Sigmoid colon (tissue), 7 donors: ENCODE results near the gene CTNND2. TPM values are rescaled to one million over a fixed set of nuclear protein-coding genes. Genes with fewer than 3 reads are reported as not detected.

Experiments used
- DNase-seq: peaks from one replicate; pipeline ENCODE4 v3.0.0-alpha.2; 2019
- H3K27ac ChIP-seq, 4 donors: fragments of 200-600 bp; sonication (generic); one replicate each; pipeline ENCODE4 v1.5.1; 2016 to 2019; ENCODE audit warnings: mild to moderate bottlenecking in 1 of 4
- H3K27me3 ChIP-seq, 3 donors: fragments of 200-600 bp; sonication (generic); one replicate each; pipeline ENCODE4 v1.5.1; 2019; ENCODE audit warnings: mild to moderate bottlenecking in 1 of 3
- H3K36me3 ChIP-seq, 4 donors: fragments of 200-600 bp; sonication (generic); one replicate each; pipeline ENCODE4 v1.5.1; 2016 to 2019
- H3K4me1 ChIP-seq, 4 donors: fragments of 200-600 bp; sonication (generic); one replicate each; pipeline ENCODE4 v1.5.1; 2017 to 2019
- H3K4me3 ChIP-seq, 4 donors: fragments of 200-600 bp; sonication (generic); one replicate each; pipeline ENCODE4 v1.5.1; 2017 to 2019; ENCODE audit warnings: mild to moderate bottlenecking in 2 of 4, moderate library complexity in 1 of 4
- H3K9me3 ChIP-seq, 4 donors: fragments of 200-600 bp in 3 of 4; sonication (generic) in 3 of 4; one replicate each; pipeline versions ENCODE4 v1.5.1 to v1.6.1; 2013 to 2019
- EP300 ChIP-seq, 4 donors: sonication (generic); formaldehyde crosslinking; IDR thresholded peaks; one replicate each; pipeline ENCODE4 v1.6.1; 2017; ENCODE audit warnings: antibody characterized with exemption in 4 of 4
- POLR2A ChIP-seq, 2 donors: fragments of 450-650 bp; IDR thresholded peaks; one replicate each; pipeline ENCODE4 v1.6.1; 2016; ENCODE audit warnings: antibody characterized with exemption in 2 of 2, mild to moderate bottlenecking in 2 of 2, moderate library complexity in 2 of 2
- POLR2AphosphoS5 ChIP-seq, 4 donors: sonication (generic); formaldehyde crosslinking; IDR thresholded peaks; one replicate each; pipeline ENCODE4 v1.6.1; 2017; ENCODE audit warnings: antibody characterized with exemption in 4 of 4
- WGBS, 2 donors: extraction: QIAGEN DNeasy Blood & Tissue Kit; methylation state at CpG; one replicate each; pipeline ENCODE4 v1.1.7; 2013; 5-methylcytosine and 5-hydroxymethylcytosine counted together
- intact Hi-C: fragments of 100-400 bp; cut with DNase I; formaldehyde crosslinking; loops from one replicate; pipeline ENCODE4 v1.15.1; 2023
- polyA plus RNA-seq, 3 donors: library from polyadenylated mRNA; stranded (reverse); fragments of 200-250 nt; gene quantifications; one replicate each; pipeline ENCODE4 v1.2.3, GENCODE V29; 2013
- total RNA-seq, 4 donors: library from RNA; depleted of rRNA; stranded (reverse); fragments of >200 nt; gene quantifications; one replicate each; pipeline ENCODE4 v1.1.0, GENCODE V29; 2016
- TF ChIP-seq, protein P1 (sequence below), 4 experiments: fragments of 450-650 bp in 3 of 4; fragments of 200-600 bp in 1 of 4; IDR thresholded peaks; one replicate each; pipeline ENCODE4 v1.5.1; 2016 to 2019; ENCODE audit warnings: antibody characterized with exemption in 4 of 4, mild to moderate bottlenecking in 3 of 4, moderate library complexity in 2 of 4
- donor health status: healthy with polysubstance abuse.
- donor health status: Bipolar disorder and iron deficiency.
- donor health status: healthy.

Gene CTNND2
- total and polyA plus RNA-seq, 7 donors = 0.36 to 2.5 (median 0.84) TPM; not detected in 1

DNA sequence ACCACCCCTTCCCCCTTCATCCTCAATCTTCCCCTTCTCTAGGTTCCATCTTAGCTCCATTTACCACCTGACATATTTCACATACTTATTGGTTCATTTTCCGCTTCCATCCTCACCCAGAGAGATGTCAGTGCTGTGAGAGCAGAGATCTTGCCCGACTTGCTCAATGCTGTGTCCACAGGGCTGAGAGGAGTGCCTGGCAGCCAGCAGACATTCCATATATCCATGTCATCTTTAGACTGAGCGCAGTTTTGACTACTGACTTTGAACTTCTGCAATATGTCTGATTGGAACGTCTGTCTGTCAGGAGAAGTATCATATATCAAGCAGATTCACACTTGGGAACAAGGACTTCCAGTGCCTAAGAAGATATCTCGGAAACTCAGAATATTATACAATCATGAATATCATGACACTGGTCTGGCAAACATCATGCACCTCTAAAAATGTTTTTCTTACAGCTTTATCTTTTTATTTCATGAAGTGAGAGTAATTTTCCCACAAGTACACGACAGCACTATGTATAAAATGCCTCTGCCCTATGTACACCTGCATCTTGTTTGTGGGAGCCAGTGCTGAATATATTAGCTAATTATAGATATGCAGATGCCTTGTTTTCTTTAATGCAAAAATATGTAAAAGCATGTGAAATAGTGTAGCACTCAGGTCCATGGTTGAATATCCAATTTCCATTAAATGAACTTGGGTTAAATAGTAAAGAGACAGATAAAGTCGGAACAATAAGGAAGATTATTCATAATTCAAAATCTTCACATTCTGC, 689.2 kb downstream of the CTNND2 start:
- no peak overlapping the region for H3K4me3 ChIP-seq
- H3K27ac ChIP-seq = no peak overlapping the region
- no peaks in the 10 kb centered on the region for H3K36me3 ChIP-seq
- no peaks in the 10 kb centered on the region for H3K27me3 ChIP-seq
- no peaks in the 10 kb centered on the region for H3K4me1 ChIP-seq
- WGBS, 2 donors = 73 to 86% methylated on average over 7 of the region's 7 CpGs
- intact Hi-C loops = no loop called here
- TF ChIP-seq, protein P1, sequence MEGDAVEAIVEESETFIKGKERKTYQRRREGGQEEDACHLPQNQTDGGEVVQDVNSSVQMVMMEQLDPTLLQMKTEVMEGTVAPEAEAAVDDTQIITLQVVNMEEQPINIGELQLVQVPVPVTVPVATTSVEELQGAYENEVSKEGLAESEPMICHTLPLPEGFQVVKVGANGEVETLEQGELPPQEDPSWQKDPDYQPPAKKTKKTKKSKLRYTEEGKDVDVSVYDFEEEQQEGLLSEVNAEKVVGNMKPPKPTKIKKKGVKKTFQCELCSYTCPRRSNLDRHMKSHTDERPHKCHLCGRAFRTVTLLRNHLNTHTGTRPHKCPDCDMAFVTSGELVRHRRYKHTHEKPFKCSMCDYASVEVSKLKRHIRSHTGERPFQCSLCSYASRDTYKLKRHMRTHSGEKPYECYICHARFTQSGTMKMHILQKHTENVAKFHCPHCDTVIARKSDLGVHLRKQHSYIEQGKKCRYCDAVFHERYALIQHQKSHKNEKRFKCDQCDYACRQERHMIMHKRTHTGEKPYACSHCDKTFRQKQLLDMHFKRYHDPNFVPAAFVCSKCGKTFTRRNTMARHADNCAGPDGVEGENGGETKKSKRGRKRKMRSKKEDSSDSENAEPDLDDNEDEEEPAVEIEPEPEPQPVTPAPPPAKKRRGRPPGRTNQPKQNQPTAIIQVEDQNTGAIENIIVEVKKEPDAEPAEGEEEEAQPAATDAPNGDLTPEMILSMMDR (IDR thresholded peaks at IDR 0.05) = no peak
- TF ChIP-seq POLR2AphosphoS5 (IDR thresholded peaks at IDR 0.05) = no peak
- TF ChIP-seq EP300 (IDR thresholded peaks at IDR 0.05) = no peak
- TF ChIP-seq POLR2A (IDR thresholded peaks at IDR 0.05) = no peak
- no peak for DNase-seq
- H3K9me3 ChIP-seq = peaks cover 0 to 1% (median 0%) of the 10 kb centered on the region in 4 donors

DNA sequence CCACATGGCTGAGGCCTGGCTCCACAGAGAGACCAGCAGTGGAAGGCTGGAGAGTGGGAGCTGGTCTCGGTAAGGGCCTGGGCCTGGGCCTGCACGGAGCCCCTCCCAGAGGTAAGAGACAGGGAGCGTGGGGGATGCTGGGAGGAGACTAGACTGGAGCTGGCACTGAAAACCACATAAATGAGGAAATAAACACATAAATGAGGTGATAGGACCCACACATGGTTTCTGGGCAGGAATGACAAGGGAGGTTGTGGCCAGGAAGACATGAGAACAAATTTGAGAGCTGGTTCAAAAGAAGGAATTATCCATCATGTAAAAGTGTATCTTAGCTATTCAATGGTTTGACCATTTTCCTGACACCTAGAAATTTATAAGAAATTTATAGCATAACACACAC, 691.5 kb downstream of the CTNND2 start:
- no peak for DNase-seq
- Histone ChIP-seq H3K36me3 (no peaks in the 10 kb centered on the region), H3K27ac (no peak overlapping the region), H3K4me3 (no peak overlapping the region), H3K27me3 (no peaks in the 10 kb centered on the region), H3K4me1 (no peaks in the 10 kb centered on the region), H3K9me3 (peaks cover 0 to 1% (median 0%) of the 10 kb centered on the region in 4 donors)
- TF ChIP-seq EP300 (IDR thresholded peaks at IDR 0.05) (no peak), POLR2A (IDR thresholded peaks at IDR 0.05) (no peak), POLR2AphosphoS5 (IDR thresholded peaks at IDR 0.05) (no peak)
- TF ChIP-seq, protein P1 (IDR thresholded peaks at IDR 0.05) = no peak
- intact Hi-C loops = no loop called here
- WGBS, 2 donors = 70 to 83% methylated on average over 3 of the region's 3 CpGs

DNA sequence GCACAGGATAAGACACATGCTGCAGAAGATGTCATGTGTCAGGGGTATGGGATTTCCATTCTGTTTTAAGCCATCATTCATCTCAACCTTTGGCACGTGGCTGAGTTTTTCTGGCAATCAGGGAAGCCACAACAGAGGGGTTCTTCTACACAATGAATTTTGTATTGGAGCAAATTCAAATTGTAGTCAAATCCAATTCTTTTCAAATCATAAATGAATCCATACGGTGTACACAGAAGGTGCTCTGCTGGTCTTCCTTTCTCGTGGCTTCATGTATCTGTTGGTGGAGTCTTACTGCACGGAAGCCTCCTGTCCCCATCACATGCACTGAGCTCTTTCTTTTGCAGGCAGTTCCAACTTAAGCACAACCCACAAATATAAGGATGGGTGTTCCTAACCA, 706.5 kb downstream of the CTNND2 start:
- WGBS, 2 donors = 84% methylated on average over 4 of the region's 4 CpGs
- TF ChIP-seq POLR2A (IDR thresholded peaks at IDR 0.05) = no peak
- no peak for TF ChIP-seq EP300 (IDR thresholded peaks at IDR 0.05)
- TF ChIP-seq, protein P1 (IDR thresholded peaks at IDR 0.05) = no peak
- no peak for TF ChIP-seq POLR2AphosphoS5 (IDR thresholded peaks at IDR 0.05)
- intact Hi-C loops = no loop called here

DNA sequence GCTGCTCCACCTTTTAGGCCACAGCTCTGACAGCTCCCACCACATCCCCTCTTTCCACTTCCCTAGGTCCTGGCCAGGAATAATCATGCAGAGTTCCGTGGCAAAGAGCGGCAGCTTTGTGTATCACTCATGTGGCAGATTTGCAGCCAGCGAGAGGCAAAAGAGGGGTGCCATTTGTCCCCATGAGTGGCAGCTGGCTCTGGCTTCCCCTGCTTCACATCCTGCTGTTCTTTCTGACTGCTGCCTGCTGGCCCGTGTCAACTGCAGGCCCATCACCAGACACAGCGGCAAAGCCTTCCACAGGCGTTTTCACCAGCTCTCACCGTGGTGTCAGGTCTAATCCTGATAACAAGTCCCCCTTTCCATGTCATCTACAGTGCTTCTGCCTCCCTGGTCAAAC, 712.6 kb downstream of the CTNND2 start:
- Histone ChIP-seq H3K27ac (no peak overlapping the region), H3K4me1 (no peaks in the 10 kb centered on the region), H3K36me3 (no peaks in the 10 kb centered on the region), H3K27me3 (no peaks in the 10 kb centered on the region), H3K9me3 (peaks cover 0 to 2% (median 0%) of the 10 kb centered on the region in 4 donors), H3K4me3 (no peak overlapping the region)
- no peak for DNase-seq
- intact Hi-C loops = no loop called here
- WGBS, 2 donors = 82 to 87% methylated on average over 7 of the region's 7 CpGs
- no peak for TF ChIP-seq EP300 (IDR thresholded peaks at IDR 0.05)
- no peak for TF ChIP-seq POLR2A (IDR thresholded peaks at IDR 0.05)
- TF ChIP-seq, protein P1 (IDR thresholded peaks at IDR 0.05) = no peak
- no peak for TF ChIP-seq POLR2AphosphoS5 (IDR thresholded peaks at IDR 0.05)

More for the DNA sequence above, 706.5 kb downstream of the CTNND2 start:
- no peaks in the 10 kb centered on the region for H3K4me1 ChIP-seq
- no peak overlapping the region for H3K4me3 ChIP-seq
- DNase-seq = no peak
- no peak overlapping the region for H3K27ac ChIP-seq
- H3K9me3 ChIP-seq = no peaks in the 10 kb centered on the region
- H3K36me3 ChIP-seq = no peaks in the 10 kb centered on the region
- H3K27me3 ChIP-seq = no peaks in the 10 kb centered on the region
